Measurements from ENCODE around the gene ARHGEF4.
"Not testable (repeated sequence)": the region's sequence is repeated elsewhere in the genome, so short reads cannot be mapped to it uniquely, and the experiment has no call there.

ARHGEF4 gene

GRCh38 chr2:130985206-130985780 is 148.6 kb downstream of the ARHGEF4 start:
- DNase-seq = no peak

GRCh38 chr2:130985831-130986649 is 149.3 kb downstream of the ARHGEF4 start:
- DNase-seq = no peak

DNA sequence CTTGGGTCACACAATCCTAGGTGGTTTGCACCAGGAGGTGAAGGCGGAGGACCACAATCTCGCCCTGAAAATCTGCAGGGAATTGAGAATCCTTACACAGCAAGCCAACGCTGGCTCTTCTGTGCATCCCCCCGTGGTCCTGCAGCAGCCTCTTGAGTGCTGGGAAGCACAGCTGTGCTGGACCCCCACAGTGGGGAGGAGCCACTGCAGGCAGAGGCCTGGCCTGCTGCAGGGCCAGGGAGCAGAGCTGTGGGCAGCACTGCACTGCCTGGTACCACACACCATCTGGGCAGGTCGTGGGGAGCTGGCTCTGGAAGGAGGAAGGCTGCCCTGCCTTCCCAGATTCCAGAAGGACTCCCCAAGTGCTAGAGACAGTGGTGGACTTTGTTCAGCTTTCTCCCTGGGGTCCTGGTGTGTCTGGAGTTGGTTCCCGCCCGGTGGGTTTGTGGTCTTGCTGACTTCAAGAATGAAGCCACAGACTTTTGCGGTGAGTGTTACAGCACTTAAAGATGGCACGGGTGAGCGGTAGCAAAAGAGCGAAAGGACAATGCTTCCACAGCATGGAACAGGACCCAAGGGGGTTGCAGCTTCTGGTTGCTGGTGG is 150.3 kb downstream of the ARHGEF4 start:
- no peak for DNase-seq

- DNase-seq = no peak
Measured at GRCh38 chr2:130987519-130988425, 151.1 kb downstream of the ARHGEF4 start.

GRCh38 chr2:130991446-130991845 is 154.7 kb downstream of the ARHGEF4 start:
- not testable (repeated sequence) for DNase-seq

- not testable (repeated sequence) for DNase-seq
Measured at GRCh38 chr2:130992003-130992402, 155.3 kb downstream of the ARHGEF4 start.

- DNase-seq = no peak
Measured at GRCh38 chr2:130996691-130997090, 160.0 kb downstream of the ARHGEF4 start.

DNA sequence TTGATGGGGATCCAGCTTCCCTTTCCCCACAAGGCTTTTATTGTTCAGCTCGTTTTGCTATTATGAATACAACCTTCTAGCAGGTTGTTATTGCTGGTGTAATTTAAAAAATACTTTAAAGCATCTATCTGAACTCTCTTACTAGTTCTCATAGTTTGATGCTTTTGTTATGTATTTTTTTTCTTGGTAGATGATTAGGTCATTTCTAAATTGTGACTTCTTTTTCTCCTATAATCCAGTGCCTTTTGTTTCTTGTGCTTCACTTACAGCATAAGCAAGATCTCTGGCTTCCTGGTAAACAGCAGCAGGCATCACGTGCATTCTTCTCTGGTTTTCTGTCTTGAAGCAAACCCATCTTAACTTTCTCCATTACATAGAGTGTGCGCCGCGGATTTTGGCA is 160.5 kb downstream of the ARHGEF4 start:
- DNase-seq = no peak

DNA sequence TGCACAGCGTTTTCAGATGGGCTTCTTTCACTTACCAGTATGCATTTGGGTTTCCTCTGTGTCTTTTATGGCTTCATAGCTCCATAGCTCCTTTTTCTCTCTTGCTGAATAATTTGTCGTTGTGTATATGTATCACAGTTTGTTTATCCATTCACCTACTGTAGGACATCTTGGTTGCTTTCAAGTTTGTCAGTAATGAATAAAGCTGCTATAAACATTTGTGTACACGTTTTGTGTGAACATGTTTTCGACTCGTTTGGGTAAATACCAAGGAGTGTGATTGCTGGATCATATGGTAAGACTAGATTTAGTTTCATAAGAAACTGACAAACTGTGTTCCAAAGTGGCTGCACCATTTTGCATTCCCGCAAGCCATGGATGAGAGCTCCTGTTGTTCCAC is 161.8 kb downstream of the ARHGEF4 start:
- DNase-seq = no peak

GRCh38 chr2:131004446-131005209 is 167.9 kb downstream of the ARHGEF4 start:
- DNase-seq = no peak

GRCh38 chr2:131005216-131005935 is 168.7 kb downstream of the ARHGEF4 start:
- DNase-seq = no peak

DNA sequence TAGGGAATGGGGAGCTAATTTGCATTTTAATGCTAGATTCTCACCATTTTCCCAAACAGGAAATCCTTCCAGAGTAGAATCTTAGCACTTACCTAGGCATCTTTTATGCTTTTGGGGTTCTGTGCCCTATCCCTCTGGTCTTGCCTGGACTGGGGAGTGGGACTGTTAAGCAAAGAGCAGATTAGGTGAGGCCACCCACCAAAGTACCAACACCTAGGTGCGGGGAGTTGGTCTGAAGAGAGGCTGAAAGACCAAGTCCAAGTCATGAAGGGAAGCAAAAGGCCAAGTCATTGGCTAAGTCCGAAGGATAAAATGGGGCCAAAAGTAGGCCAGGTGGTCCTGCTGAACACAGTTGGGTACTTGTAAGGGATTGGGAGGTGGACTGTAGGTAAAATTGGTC is 169.8 kb downstream of the ARHGEF4 start:
- DNase-seq = no peak

GRCh38 chr2:131008967-131009366 is 172.3 kb downstream of the ARHGEF4 start:
- DNase-seq = no peak

GRCh38 chr2:131009713-131010475 is 173.2 kb downstream of the ARHGEF4 start:
- no peak for DNase-seq

GRCh38 chr2:131010566-131010965 is 173.9 kb downstream of the ARHGEF4 start:
- DNase-seq = no peak

DNA sequence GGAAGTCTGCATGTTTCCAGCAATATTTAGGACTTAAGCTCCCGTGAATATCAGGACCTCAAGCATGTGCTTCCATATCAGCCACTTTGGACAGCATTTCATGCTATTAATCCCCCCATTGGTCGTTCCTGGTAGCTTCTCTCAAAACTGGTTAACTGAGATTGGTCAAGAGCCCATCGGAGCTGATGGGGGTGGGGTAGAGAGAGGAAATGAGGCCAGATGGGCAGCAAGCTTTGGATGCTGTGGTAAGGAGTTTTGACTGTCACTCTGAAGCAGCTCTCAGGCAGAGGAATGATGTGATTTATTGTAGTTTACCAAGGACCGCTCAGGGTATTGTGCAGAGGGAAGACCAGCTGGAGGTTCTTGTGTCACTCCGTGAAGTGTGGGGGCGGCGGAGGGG is 174.8 kb downstream of the ARHGEF4 start:
- no peak for DNase-seq

DNA sequence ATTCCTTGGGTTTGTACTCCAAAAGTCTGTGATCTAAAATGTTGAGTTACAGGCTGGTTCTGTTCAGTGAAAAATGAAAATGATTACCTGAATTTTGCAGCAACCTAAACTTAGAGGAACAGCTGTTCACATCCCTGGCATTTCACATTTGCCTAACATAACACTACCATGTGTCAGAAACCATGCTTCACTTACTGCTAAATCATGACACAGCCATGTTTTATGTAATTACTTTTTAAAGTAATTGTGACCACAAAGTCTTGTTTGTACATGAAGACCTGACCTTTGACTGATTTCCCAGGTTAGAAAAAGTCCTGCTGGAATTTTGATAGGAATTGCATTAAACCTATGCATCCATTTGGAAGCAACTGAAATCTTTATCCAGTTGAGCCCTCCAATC is 177.4 kb downstream of the ARHGEF4 start:
- no peak for DNase-seq

GRCh38 chr2:131015764-131016163 is 179.1 kb downstream of the ARHGEF4 start:
- no peak for DNase-seq

DNA sequence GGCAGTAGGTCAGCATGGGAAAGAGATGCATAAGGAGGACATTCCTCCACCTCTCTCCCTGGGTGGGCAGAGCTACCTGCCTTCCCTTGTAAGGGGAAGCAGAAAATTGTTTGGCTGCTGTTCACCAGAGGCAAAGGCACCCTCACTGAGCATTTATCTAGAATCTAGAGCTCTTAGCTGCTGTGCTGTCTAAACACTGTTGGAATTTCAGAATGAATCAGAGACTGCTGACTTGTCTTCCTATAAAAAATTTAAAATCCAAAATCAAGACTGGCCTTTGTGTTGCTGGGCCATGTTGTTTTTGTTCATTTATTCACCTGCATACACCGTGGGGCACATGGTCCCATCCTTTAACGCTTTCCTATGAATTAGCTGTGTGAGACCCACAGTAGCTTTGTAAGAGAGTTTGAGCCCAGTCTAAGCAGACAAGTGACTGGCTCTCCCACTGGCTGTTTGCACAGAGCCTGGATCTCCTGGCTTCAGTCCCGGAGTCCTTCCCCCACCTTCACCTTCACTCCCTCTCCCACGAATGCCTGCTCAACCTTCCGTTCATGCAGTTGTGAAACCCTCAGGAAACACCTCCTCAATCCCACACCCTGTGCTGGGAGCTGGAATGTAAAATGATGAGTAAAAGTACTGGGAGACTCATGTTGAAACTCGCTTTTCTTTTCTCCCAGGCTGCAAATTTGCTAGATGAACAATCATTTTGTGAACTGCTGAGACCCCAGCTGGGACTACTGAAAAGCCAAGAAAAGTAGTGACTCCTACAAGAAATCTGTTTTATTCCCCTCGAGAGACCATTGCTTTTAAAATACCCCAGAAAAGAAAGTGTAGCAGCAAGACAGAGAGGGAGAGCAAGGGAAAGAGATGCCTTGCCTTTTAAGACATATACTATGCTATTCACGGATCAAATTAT is 180.4 kb downstream of the ARHGEF4 start:
- DNase-seq = no peak

DNA sequence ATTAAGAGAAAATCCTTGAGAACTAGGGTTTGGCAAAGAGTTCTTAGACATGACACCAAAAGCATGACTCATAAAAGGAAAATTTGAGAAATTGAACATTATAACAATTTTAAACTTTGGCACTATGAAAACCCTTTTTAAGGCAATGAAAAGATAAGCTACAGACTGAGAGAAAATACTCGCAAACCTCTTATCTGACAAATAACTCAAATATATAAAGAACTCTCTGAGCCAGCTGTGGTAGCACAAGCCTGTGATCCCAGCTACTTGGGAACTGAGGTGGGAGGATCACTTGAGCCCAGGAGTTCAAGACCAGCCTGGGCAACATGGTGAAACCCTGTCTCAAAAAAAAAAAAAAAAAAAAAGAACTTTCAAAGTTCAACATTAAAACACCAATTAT is 186.0 kb downstream of the ARHGEF4 start:
- no peak for DNase-seq
